Measurements from ENCODE around the gene OR10G6.
"Not testable (repeated sequence)": the region's sequence is repeated elsewhere in the genome, so short reads cannot be mapped to it uniquely, and the experiment has no call there.

OR10G6 gene, protein sequence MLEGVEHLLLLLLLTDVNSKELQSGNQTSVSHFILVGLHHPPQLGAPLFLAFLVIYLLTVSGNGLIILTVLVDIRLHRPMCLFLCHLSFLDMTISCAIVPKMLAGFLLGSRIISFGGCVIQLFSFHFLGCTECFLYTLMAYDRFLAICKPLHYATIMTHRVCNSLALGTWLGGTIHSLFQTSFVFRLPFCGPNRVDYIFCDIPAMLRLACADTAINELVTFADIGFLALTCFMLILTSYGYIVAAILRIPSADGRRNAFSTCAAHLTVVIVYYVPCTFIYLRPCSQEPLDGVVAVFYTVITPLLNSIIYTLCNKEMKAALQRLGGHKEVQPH
- total RNA-seq: 0 reads per million in 2 experiments

DNA sequence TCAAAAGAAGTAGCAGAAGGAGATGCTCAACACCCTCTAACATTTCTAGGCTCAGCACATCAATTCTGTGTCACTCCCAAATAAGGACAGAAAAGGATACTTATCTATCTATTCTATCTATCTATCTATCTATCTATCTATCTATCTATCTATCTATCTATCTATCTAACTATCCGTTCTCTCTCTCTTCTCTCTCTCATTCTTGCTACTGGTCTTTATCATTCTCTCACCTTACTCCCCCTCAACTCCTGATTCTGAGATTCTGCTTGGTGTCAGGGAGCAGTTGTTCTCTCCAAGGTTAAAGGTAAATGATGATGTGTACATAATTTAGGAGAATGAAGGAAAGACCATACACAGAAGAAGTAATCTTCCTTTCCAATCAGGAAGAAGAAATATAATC lies at the start of gene OR10G6:
Gene OR10G6 (minus strand): TSS at position 43 of the 400 bp plus-strand sequence. CDS start 0 bp downstream, at position 43.
- DNase-seq (ENCODE audit: low read depth): no peak

DNA sequence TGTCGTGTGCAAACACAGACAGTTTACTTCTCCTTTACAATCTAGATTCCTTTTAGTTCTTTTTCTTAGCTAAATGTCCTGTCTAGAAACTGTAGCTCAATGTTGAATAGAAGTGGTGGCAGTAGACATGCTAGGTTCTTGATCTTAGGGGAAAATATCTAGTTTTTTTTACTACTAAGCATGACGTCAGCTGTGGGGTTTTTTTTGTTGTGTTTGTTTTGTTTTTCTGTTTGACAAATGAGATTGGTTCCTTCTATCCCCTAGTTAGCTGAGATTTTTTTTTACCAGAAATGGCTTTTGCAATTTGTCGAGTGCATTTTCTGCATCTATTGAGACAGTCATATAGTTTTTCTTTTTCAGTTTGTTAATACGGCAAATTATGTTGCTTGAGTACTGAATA lies 48.5 kb upstream of the OR10G6 start:
- DNase-seq (ENCODE audit: low read depth): no peak

DNA sequence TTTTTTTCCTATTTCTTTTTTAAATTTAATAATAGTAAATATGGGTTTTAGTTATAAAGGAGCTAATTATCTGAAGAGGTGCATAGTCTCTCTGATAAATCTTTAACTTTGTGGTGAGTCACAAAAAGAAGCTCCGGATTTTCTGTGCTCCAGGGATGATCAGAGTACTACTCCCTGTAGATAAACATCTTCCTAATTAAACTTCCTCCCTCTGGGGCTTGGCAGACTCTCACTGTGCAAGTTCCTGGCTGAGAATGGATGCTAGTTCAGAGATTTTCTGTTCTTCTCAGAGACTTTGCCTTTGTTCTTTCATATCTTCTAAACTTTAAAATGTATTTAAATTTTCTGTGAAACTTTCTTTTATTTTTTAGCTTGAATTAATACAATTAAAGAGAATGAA lies 46.3 kb upstream of the OR10G6 start, which contains the start of gene OR10G7:
Gene OR10G7 (minus strand): TSS at position 72 of the 400 bp plus-strand sequence. CDS start 2,324 bp downstream, outside the sequence.
- no peak for DNase-seq (ENCODE audit: low read depth)

DNA sequence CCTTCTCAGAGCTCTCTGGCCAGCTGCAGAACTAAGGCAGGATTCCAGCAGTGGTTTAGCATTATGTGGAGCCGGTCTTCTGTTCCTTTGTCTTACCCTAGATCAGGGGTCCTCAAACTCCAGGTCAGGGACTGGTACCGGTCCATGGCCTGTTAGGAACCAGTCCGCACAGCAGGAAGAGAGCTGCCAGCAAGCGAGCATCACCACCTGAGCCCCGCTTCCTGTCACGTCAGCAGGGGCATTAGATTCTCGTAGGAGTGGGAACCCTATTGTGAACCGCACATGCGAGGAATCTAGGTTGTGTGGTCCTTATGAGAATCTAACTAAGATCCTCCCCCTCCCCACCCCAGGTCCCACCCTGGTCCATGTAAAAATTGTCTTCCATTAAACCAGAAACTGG lies 44.6 kb upstream of the OR10G6 start:
- DNase-seq (ENCODE audit: low read depth): no peak

DNA sequence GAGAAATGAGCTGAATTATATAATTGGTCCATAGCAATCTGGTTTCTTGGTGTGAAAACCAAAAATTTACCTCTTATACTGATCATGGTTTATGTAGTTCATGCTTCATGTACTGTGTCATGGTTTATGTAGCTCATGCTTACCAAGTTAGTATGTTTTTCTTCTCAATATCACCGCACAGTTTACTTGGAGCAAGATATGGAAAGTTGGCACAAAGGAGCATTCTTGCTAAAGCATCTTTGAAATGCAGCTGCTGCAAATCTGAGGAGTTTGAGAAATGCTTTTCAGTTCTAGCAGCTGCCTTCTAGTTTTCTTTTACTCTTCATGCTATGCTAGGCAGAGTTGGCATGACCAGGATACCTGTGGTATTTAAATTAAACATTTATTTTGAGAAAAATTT lies 41.7 kb upstream of the OR10G6 start:
- no peak for DNase-seq (ENCODE audit: low read depth)

DNA sequence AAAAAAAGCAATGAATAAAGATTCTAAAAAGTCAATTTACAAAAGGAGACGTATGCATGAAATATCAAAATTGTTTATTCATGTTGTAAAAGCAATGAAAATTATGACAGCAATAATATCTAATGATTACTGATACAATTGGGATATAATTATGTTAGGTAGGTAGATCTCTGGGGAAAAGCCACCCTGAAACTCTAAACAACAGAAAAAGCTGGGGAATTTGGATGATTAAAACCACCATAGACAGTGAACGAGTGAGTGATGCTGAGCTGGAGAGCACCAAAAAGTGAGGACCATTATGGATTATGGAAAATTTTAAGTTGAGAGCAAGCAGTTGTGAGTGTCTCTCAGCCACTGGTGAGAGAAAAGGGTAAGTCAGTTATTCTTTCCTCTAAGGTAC lies 31.5 kb upstream of the OR10G6 start, which contains the start of gene OR10G8:
Gene OR10G8 (plus strand): TSS at position 301 of the 400 bp plus-strand sequence. CDS start 2,825 bp downstream, outside the sequence.
- DNase-seq (ENCODE audit: low read depth): no peak

DNA sequence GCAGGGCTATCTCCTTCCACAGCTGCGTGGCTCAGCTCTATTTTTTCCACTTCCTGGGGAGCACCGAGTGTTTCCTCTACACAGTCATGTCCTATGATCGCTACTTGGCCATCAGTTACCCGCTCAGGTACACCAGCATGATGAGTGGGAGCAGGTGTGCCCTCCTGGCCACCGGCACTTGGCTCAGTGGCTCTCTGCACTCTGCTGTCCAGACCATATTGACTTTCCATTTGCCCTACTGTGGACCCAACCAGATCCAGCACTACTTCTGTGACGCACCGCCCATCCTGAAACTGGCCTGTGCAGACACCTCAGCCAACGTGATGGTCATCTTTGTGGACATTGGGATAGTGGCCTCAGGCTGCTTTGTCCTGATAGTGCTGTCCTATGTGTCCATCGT lies 20.9 kb upstream of the OR10G6 start:
- DNase-seq (ENCODE audit: low read depth): not testable (repeated sequence)

DNA sequence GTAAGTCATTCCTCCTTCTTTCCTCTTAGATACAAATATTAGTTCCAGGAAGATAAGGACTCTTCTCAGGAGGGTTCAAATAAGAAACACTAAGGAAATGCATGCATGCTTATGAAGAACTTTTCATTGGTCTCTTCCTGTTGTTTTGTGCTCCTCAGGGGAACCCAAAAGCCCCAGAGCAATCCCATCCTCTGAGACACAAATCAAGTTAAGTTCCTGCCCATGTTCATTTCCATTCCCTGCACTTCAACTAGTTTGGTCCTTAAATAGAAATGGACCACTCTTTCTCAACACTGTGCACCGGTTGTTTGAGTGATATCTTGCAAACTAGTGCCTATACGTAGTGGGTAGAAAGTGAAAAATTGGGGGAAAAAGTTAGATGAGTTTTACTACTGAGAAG lies 17.7 kb upstream of the OR10G6 start, which contains the start of gene OR10G4:
Gene OR10G4 (plus strand): TSS at position 301 of the 400 bp plus-strand sequence. CDS start 2,578 bp downstream, outside the sequence.
- DNase-seq (ENCODE audit: low read depth): no peak

DNA sequence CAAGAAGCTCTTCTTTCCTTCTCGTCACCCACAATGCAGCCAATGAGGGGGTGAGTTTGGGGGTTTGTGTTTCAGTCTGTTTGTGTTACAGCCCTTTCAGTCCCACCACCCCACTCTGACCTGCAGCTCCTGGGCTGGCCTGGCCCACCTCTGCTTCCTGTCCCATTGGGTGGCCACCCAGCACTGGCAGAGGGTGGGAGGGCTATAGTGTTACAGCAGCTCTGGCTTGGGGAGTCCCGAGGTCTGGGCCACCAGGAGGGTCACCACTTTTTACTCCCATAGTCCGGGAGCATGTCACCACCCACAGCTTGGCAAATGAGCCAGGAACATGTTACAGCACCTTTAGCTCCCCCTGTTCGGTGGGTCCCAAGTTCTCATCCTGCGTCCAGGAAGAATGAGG lies 15.7 kb downstream of the OR10G6 start:
- DNase-seq (ENCODE audit: low read depth): no peak

DNA sequence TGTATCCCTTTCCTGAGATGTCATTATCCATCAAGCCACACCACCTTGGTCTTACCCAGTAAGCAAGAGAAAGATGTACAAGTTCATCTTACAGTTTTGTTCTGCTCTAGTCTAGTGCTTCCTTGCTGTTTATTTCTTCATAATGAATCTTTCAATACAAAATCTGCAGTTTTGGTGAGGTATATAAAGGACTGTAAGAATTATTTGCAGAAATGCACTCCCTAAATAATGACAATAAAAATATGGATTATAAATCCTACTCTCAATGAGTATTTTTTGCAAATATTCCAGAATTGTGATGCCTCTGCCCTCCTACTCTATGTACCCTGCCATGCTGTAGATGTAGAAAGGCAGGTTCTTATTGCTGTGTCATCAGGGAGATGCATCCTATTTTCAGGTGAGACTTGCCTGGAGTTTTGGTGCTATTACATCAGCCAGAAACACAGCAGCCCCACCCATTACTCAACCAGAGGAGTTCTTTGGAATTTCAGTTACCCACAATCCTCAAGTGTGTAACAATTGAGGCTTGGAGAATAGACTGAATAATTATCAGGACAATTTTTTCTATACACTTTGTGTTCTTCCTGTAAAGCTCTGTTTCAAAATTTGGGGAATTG lies 17.1 kb downstream of the OR10G6 start, which contains the start of gene OR10S1:
Gene OR10S1 (minus strand): TSS at position 51 of the 617 bp plus-strand sequence. CDS start 117 bp downstream, outside the sequence.
- no peak for DNase-seq (ENCODE audit: low read depth)

DNA sequence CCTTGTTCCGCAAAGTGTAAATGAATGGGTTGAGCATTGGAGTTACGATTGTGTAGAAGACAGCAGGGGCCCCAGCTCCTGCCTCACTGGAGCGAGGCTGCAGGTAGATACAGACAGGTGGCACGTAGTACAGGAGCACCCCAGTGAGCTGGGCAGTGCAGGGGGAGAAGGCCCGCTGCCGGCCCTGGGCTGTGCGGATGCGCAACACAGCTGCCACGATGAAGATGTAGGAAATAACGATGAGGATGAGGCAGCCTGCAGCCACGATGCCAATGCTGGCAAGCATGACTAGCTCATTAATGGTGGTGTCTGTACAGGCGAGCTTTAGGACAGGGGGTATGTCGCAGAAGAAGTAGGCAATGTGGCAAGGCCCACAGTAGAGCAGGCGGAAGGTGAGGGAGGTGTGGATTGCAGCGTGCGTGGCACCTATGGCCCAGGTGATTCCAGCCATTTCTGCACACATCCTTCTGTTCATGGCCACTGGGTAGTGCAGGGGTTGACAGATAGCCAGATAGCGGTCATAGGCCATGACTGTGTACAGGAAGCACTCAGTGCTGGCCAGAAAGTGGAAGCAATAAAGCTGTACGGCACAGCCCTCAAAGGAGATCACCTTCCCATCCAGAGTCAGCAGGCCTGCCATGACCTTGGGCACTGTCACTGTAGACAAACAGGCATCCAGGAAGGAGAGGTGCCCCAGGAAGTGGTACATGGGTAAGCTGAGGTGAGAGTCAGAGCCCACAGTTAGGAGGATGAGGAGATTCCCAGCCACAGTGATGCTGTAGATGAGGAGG lies 18.0 kb downstream of the OR10G6 start:
- no peak for DNase-seq (ENCODE audit: low read depth)

DNA sequence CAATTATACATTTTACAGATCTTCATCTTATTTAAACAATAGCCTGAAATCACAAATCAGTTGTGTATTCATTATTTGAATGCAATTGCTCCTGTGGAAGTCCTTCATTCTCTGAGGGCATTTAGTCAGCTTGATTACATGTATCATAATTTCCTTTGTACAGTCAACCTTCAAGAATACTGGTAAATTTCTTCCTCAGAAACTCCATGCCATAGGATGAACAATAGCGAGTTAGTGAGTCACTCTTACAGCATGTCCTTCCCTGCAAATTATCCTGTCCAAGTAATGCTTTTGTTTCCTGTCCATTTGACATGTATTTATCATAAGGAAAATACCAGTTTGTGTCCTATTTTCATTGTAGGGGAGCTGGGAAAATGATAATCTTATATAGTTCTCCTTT lies 21.1 kb downstream of the OR10G6 start:
- no peak for DNase-seq (ENCODE audit: low read depth)

DNA sequence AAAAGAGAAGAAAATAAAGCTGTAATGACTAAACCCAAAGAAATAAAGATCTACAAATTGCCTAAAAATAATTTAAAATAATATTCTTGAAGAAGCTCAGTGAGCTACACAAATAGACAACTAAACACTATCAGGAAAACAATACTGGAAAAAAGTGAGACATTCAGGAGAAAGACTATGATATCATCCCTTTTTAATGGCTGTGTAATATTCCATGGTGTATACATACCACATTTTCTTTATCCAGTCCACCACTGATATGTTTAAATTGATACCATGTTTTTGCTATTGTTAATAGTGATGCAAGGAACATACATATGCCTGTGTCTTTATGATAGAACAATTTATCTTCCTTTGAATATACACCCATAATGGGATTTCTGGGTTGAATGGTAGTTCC lies 38.2 kb downstream of the OR10G6 start:
- no peak for DNase-seq (ENCODE audit: low read depth)

DNA sequence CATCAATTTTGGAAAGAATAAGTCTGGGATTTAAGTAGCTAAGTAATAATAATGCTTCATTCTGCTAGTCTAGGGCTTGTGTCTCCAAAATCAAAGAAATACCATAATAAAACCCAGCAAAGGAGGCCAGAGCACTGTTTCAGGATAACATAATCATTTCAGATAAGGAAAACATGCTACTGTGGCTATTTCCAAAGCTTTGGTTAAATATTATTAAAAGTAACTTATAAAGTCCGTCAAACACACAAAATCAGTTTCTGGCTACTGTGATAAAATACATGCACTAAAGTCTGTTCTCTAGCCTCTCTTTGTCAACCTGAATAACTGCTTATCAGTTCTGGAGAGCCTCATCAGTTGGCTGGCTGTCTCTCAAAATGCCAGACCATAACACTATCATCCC lies 49.8 kb downstream of the OR10G6 start:
- DNase-seq (ENCODE audit: low read depth): no peak
